Body of pancreas (tissue), 4 donors: ENCODE data around the gene LRRC47.

ENCODE experiments used
- CTCF ChIP-seq, 7 experiments: fragments of 450-650 bp in 4 of 7; fragments of 200-600 bp in 3 of 7; sonication (generic) in 3 of 7; IDR thresholded peaks; one replicate each; pipeline ENCODE4 v1.5.1; 2016 to 2019; ENCODE audit warnings: antibody characterized with exemption in 7 of 7
- POLR2A ChIP-seq, 3 donors: fragments of 450-650 bp; IDR thresholded peaks; one replicate each; pipeline ENCODE4 v1.6.1; 2016; ENCODE audit warnings: antibody characterized with exemption in 3 of 3, mild to moderate bottlenecking in 2 of 3

DNA sequence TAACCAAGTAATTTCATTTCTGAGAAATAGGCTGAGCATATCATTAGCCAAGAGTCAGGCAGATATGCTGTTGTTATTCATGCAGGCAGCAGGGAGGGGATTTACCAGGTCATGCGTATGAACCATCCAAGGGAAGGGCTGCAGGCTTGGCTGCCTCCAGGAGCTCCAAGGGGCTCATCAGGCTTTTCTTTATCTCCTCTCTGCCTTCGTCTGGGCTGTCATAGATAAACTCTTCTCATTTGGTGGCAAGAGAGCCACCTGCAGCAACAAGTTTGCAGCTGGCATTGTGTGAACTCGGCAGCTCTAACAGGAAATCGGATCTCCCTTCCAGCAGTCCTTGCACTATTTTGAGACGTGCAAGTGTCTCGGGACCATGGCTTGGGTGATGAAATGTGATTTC is 36.5 kb downstream of the LRRC47 start:
- TF ChIP-seq CTCF (IDR thresholded peaks at IDR 0.05) (no peak), POLR2A (IDR thresholded peaks at IDR 0.05) (no peak)
